HTR-8/SVneo (cell line): ENCODE results near the gene HECTD1.
"Not testable (repeated sequence)": the region's sequence is repeated elsewhere in the genome, so short reads cannot be mapped to it uniquely, and the experiment has no call there.

Source experiments
- DNase-seq: peaks from one replicate; pipeline ENCODE4 v3.0.0; 2011; ENCODE audit warnings: low spot score, mixed read lengths; ENCODE audit not compliant: insufficient read length
- FAIRE-seq: peaks from 2 replicates; lab custom pipeline; 2011; peaks lifted over from hg19 to GRCh38; lab: Jason Lieb, UNC

Gene HECTD1

GRCh38 chr14:31197671-31198070 is 9.9 kb downstream of the HECTD1 start:
- no peak for DNase-seq
- FAIRE-seq, result peak; percentile 65

GRCh38 chr14:31196839-31197492 is 10.6 kb downstream of the HECTD1 start:
- DNase-seq, result no peak
- FAIRE-seq, result peak; percentile 74

GRCh38 chr14:31194661-31195060 is 12.9 kb downstream of the HECTD1 start:
- DNase-seq (no peak), FAIRE-seq (no peak)

GRCh38 chr14:31194095-31194494 is 13.5 kb downstream of the HECTD1 start:
- FAIRE-seq, result peak; percentile 28
- no peak for DNase-seq

GRCh38 chr14:31192544-31192943 is 15.0 kb downstream of the HECTD1 start:
- not testable (repeated sequence) for FAIRE-seq, DNase-seq

GRCh38 chr14:31190717-31191263 is 16.8 kb downstream of the HECTD1 start:
- DNase-seq (no peak), FAIRE-seq (no peak)

GRCh38 chr14:31190219-31190603 is 17.4 kb downstream of the HECTD1 start:
- no peak for DNase-seq
- no peak for FAIRE-seq

GRCh38 chr14:31189346-31190218 is 18.0 kb downstream of the HECTD1 start:
- DNase-seq, result no peak
- no peak for FAIRE-seq

GRCh38 chr14:31188744-31189143 is 18.8 kb downstream of the HECTD1 start:
- FAIRE-seq, result peak; percentile 36
- DNase-seq, result no peak

GRCh38 chr14:31182016-31182415 is 25.6 kb downstream of the HECTD1 start:
- not testable (repeated sequence) for DNase-seq, FAIRE-seq

- no peak for DNase-seq
- FAIRE-seq, result no peak
Observed at GRCh38 chr14:31181271-31181670, 26.3 kb downstream of the HECTD1 start.

GRCh38 chr14:31180299-31181051 is 27.1 kb downstream of the HECTD1 start:
- FAIRE-seq (peak; percentile 74), DNase-seq (no peak)

- DNase-seq, result no peak
- FAIRE-seq, result no peak
Observed at GRCh38 chr14:31174433-31174832, 33.2 kb downstream of the HECTD1 start.

GRCh38 chr14:31173120-31173837 is 34.3 kb downstream of the HECTD1 start:
- FAIRE-seq (peak; percentile 90), DNase-seq (no peak)

GRCh38 chr14:31172084-31172483 is 35.5 kb downstream of the HECTD1 start:
- FAIRE-seq, result no peak
- DNase-seq, result no peak

- no peak for FAIRE-seq
- no peak for DNase-seq
Observed at GRCh38 chr14:31170411-31170810, 37.2 kb downstream of the HECTD1 start.

GRCh38 chr14:31169877-31170276 is 37.7 kb downstream of the HECTD1 start:
- DNase-seq (no peak), FAIRE-seq (no peak)

- FAIRE-seq (no peak), DNase-seq (no peak)
Observed at GRCh38 chr14:31167032-31167431, 40.6 kb downstream of the HECTD1 start.

- FAIRE-seq (peak; percentile 64), DNase-seq (no peak)
Observed at GRCh38 chr14:31166271-31166561, 41.4 kb downstream of the HECTD1 start.

GRCh38 chr14:31164115-31164514 is 43.5 kb downstream of the HECTD1 start:
- FAIRE-seq, result peak; percentile 38
- no peak for DNase-seq
